Limb (tissue), 2 donors: ENCODE measurements around the gene SORCS2.

ENCODE experiments used
- DNase-seq, 2 donors: peaks; one replicate each; pipeline ENCODE4 v3.0.0-alpha.2; 2016; ENCODE audit errors: extremely low spot score in 2 of 2

Gene SORCS2

GRCh38 chr4:7286170-7286569 is 93.8 kb downstream of the SORCS2 start:
- DNase-seq = no peak

- no peak for DNase-seq
Measured at GRCh38 chr4:7286798-7287197, 94.5 kb downstream of the SORCS2 start.

DNA sequence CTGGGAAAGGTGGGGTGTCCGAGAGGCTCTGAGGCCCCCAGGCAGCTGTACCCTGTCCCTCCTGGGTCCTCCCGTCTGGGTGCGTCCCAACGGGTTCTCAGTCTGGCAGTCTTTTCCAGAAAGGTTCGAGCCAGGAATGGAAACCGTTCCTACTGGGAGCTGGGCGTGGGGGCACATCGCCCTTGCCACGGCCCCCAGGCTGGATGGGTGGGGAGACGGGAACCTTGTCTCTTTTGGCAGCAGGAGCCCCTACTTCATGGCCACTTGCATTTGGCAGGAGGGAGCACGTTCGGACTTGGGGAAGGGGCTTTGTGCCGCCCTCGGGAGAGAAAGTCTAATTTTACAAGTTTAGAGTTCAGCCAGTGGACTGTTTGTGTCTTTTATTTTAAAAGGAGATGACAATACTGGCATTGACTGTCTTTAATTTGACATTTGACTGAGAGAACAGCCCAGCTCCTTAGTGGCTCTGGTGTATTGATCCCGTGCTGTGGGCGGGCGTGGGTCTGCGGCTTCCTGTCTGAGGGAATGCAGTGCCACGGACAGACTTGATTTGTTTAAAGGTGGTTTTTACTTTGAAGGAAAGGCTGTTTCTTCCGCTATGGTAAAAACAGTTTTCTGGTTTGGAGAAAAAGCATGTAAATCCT is 95.1 kb downstream of the SORCS2 start:
- no peak for DNase-seq

DNA sequence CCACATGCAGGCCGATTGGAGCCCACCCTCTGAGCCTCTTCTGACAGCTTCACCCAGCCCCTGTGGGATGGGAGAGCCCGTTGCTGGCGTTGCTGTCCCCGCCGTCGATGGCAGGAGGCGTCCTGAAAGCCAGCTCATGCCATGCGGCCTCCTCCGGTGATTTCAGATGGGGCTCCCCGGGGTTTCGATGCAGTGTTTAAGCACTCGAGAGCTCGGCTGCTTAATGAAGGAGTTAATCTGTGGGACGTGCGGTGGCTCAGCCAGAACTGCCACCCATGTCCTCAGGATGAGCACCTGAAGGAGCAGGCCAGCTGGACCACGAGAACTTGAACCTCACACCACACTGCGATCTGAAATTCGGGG is 95.6 kb downstream of the SORCS2 start:
- DNase-seq = no peak

- no peak for DNase-seq
Measured at GRCh38 chr4:7288751-7289523, 96.6 kb downstream of the SORCS2 start.

DNA sequence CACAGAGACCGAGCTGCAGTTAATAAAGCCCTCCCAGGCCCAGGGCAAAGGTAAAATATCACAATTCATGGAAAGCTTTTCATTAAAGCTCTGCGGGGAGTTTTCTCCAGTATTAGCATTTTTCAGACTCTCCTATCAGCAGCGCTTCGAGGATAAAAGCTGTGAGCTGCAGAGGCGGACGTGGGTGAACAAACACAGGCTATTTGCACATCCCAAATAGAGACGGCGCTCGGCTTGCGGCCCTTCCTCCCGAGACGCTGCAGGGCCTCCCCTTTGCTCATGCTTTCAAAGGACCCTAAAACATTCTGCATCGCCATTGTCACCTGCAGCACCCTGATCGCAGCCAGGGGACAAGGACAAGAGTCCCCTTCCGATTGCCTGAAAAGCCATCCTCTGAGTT is 97.3 kb downstream of the SORCS2 start:
- DNase-seq = no peak

DNA sequence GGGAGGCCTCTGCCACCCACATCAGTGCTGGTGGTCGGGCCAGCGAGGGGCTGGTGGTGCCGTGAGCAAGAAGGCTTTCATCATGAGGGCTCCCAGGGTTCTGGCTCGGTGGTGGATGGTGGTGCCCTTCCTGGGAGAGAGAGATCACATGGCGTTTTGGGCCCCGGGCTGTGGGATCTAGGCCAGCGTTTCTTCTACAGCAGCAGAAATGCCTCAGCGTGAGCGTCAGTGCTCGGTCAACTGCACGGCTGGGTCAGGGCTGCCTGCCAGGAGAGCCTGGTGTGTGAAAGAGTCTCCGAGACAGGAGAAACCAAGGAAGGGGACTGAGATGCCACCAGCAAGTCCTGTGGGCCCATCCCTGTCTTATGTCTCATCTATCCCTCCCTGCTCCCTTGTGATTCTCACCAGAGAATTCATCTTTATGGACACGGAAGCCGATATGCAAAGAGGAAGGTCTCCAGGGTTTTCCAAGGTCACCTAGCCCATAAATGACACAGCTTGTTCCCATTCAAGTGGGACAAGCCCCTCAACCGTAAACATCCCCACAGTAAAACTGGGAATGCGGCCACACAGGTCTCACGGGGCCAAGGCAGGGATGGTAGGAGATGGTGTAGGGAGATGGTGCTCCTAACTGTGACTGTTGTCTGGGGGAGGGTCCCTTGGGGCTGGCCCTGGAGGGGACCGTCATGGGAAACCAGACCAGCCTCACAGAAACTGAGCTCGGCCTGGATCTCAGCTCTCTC is 99.2 kb downstream of the SORCS2 start:
- DNase-seq = no peak

DNA sequence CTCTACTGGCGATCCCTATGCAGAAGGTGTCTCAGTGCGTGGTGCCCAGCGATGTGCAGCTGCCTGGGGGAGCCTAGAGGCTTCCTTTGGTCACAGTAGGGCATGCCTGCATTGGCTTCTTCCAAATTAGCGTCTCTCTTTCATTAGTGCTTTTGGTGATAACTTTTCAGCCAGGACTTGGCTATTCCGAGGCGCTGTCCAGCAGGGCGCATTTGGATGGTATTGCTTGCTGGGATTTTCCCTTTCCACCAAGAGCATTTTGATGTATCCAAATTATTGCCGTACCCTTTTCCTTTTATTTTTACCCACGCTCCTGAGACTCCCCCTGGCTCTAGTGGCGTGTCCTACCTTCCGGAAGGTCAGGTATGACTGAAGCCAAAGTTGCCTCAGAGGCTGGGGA is 101.4 kb downstream of the SORCS2 start:
- no peak for DNase-seq

DNA sequence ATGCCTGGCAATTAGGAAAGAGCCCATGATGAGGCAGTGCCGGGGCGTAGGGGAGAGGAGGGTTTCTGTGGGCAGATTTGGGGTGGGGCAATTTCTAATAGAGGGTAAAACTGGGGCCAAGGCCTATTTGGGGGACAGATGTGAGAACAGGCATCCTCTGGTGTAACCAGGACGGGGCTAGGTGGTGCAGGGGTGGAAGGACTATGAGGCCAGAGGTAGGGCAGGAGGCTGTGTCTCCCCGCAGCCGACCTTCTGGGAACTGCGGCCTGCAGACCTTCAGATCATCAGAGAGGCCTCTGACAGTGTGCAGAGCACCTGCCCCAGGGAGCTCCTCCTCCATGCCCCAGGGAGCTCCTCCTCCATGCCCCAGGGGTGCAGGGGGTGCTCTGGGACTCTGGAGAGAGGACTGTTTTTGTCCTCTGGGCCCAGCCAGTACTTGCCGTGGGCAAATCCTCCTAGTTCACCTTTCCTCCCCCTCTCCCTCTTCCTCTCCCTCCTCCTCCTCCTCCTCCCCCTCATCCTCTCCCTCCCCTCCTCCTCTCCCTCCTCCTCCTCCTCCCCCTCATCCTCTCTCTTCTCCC is 101.9 kb downstream of the SORCS2 start:
- DNase-seq = no peak

DNA sequence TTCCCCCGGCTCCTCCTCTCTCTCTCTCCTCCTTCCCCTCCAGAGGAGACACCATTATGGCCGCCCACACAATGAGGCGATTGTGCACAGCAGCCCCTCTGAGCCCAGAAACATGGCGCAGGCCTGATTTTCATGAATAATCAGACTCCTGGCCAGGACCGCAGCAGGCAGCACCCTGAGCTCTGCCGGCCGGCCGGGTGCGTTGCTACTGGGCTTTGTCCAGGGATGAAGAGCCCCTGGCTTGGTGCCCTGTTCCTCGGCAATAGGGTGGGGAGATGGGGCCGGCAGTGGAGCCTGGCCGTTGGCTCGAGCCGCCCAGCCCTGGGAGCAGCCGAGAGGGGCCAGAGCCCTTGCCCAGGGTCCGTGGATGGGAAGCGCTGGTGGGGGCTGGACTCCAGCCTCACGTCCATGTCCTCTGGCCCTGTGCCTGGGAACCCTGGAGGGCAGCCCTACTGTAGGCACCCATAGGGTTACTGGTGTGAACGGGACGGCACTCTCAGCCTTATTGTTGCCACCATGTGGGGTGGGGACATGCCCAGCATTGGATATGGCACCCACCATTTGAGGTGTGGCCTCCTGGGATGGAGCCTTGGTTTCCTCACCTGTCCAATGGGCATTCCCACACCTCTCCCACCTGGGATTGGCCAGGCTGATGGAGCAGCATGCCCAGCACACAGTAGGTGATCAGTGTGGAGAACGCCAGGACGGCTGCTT is 103.0 kb downstream of the SORCS2 start:
- no peak for DNase-seq

- DNase-seq = no peak
Measured at GRCh38 chr4:7295911-7296660, 103.7 kb downstream of the SORCS2 start.

- no peak for DNase-seq
Measured at GRCh38 chr4:7296661-7297335, 104.5 kb downstream of the SORCS2 start.

GRCh38 chr4:7297374-7297773 is 105.0 kb downstream of the SORCS2 start:
- no peak for DNase-seq

DNA sequence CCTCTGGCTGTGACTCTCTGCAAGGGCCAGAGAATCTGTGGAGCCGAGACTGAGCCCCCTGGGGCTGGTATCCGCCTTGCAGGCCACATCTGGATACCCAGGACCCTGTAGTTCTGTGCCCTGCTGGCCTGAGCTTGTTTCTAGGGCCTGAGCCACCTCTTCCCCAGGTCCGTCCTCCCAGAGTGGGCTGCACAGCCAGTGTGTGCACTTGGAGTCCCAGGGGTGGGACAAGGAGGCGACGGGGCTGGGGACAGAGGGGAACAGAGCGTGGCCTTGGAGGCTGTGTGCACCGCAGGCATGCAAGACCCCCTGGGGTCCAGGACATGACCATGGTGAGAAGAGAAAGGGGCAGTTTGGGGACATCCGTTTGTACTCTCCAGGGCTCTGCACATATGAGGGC is 105.5 kb downstream of the SORCS2 start:
- no peak for DNase-seq

GRCh38 chr4:7298619-7299009 is 106.3 kb downstream of the SORCS2 start:
- no peak for DNase-seq

GRCh38 chr4:7299010-7299907 is 106.9 kb downstream of the SORCS2 start:
- no peak for DNase-seq

DNA sequence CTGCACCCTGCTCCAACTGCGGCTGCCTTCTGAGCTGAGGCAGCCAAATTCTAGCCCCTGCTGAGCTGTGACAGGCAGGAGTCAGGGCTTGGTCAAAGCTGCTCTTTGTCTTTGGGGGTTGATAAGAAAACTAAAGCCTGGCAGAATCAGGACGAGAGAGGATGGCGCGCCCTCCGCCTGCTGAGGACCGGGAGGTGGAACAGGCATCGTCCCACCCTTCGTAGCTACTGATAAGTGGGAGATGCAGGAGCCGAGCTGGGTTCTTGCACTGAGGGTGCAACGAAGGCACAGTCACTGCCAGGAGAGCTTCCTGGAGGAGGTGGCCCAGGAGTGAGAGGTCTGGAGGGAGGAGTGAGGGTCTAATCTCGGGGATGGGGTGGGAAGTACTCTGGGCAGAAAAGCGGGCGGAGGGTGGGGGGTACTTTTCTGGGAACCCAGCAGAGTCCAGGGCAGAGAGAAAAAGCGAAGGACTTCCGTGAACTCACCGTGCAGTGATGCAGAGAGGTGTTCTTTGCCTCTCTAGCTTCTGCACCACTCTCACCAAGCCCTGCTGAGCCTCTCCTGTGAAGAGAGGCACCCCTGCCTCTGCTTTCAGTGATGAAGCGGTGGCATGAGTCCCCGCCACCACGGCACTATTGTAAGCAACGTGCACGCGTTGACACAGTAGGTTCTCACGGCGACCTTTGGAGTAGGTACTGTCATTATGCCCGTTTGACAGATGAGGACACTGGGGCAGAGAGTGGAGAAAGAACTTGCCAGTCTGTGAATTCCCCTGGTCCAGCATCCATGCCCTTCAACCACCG is 107.8 kb downstream of the SORCS2 start:
- no peak for DNase-seq

- DNase-seq = no peak
Measured at GRCh38 chr4:7300711-7301095, 108.4 kb downstream of the SORCS2 start.
